Stimulated activated CD8-positive, alpha-beta memory T cell treated with anti-CD3 and anti-CD28 coated beads, Interleukin-7, amount 100 ng/mL, for 48 hours (primary cell): ENCODE results near the gene HOXC9.
"Not testable (repeated sequence)": the region's sequence is repeated elsewhere in the genome, so short reads cannot be mapped to it uniquely, and the experiment has no call there.

Experiments
- DNase-seq, 2 donors: peaks; one replicate each; pipeline ENCODE4 v3.0.0-alpha.2; 2020; ENCODE audit warnings: low read depth in 1 of 2; ENCODE audit errors: extremely low read depth in 1 of 2

HOXC9 gene

GRCh38 chr12:54037360-54038283, 37.7 kb downstream of the HOXC9 start:
- no peak for DNase-seq

GRCh38 chr12:54038284-54038870, 38.4 kb downstream of the HOXC9 start:
- DNase-seq, result no peak

DNA sequence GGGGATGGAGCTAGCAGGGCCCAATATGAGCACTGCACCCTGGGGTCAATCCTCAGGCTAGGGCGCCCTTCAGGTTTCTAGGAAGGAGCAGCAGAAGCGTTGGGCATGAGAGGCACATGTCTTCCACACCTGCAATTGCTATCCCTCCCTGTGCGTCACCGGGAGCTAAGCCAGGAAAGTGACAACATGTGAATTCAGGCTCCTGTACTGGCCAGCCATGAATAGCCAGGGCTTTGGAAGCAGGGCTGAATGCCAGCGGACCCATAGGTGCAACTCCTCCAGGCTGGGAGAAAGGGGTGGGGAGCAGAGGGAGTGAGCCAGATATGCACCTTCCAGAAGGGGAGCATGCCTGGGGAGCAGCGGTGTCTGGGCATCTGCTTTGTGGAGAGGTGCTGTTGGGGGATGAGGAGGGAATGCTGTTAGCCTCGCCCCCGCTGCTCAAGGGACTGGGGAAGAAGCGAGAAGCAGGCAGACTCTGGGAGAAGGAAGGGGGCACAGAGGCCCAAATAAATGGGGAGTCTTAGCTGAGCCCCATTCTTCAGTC, 39.0 kb downstream of the HOXC9 start:
- no peak for DNase-seq

DNA sequence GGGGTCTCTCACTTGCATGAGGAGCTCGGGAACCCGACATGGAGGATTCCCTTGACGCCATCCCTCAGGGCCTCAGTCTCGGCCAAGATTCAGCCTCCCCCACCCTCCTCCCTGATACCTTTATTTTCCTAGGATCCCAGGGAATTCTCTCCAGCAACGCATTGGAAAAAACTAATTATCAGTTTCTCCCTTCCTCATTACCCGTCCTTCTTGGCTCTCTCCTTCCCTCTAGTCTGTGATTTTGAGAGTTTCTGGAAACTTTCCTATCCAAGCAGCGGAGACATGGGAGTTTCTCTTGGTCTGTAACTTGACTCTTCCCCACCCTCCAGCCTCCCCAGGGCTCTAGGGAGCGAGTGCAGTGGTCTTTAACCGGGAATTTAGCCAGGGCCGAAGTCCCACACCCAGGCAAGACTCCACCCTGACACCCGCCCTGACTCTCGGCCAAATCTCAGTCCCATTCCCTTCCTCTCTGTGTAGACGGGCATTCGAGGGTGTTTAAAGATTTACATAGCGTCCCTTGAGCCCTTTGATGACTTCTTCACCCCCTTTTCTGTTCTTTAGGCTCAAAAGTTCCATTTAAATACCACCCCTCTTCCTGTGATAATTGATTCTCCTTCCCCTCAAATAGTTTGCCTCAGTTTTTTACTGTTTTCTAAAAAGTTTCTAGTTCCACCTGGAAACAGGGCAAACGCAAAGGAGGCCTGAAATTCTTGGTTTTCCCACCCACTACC, 39.6 kb downstream of the HOXC9 start:
- no peak for DNase-seq

- no peak for DNase-seq
These were observed 40.2 kb downstream of the HOXC9 start for GRCh38 chr12:54040148-54040494.

DNA sequence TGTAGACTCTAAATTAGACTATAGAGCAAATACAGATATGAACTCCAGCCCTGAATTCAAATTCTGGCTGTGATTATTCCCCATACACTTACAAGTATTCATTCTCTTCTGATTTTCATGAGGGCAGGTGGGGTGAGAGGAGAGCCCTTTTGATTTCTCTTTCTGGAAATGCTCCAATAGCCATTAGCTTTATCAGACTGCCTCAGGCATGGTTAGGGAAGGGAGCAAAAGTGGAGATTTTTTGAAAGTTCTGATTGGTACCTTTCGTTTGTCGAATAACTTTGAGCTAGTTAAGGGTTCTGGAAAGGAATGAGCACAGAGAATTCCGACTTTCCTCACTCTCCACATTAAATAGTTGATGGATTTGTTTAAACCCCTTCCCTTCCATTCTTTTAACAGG, 40.7 kb downstream of the HOXC9 start:
- DNase-seq, result no peak

- no peak for DNase-seq
These were observed 41.2 kb downstream of the HOXC9 start for GRCh38 chr12:54041097-54041690.

- DNase-seq, result not testable (repeated sequence)
These were observed 42.1 kb downstream of the HOXC9 start for GRCh38 chr12:54042033-54042432.

- DNase-seq, result no peak
These were observed 43.3 kb downstream of the HOXC9 start for GRCh38 chr12:54042970-54043853.

DNA sequence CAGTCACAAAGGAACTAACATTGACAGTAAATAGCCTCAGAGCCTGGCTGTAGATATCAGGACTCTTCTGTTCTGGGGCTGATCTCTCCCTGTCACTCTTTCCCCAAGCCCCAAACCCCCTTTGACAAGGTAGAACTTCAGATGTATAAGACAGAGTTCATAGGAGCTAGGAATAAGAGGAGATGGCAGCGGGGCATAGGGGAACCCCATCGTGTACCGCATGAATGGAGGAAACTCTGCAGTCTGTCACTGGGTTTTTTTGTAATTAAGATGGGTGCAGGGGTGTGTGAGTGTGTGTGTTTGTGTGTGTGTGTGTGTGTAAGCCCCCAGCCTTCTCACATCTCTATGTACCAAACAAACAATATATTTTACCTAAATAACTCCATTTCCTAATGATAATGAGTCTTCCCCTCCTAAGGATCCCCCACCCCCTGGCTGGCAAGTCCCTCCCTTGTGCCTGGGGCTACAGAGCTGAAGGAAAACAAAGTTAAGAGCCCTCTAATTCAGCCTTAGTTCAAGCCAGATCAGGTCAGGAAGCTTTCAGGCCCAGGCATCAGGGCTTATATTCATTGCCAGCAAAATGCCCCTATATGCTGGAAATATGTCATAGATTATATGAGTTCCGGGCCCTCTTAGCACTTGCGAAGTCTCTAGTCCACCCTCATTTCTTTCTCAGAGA, 44.6 kb downstream of the HOXC9 start:
- no peak for DNase-seq

DNA sequence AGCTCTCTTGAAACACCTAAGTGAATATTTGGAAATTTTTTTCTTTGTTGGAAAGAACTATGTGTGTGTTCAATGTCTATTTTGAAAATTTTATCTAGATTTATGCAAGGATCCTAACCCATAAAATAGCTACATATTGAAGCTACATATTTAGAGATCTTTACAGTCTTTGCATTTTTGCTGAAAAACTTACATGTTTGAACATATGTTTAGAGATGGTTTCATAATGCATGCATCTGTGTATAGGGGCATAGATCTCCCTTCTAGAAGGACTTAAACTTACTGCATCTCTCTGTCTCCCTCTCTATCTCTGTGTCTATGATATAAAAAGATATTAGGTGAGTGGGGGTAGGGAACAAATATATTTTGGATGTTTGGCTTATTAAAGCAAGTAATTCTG, 45.4 kb downstream of the HOXC9 start:
- DNase-seq, result no peak

DNA sequence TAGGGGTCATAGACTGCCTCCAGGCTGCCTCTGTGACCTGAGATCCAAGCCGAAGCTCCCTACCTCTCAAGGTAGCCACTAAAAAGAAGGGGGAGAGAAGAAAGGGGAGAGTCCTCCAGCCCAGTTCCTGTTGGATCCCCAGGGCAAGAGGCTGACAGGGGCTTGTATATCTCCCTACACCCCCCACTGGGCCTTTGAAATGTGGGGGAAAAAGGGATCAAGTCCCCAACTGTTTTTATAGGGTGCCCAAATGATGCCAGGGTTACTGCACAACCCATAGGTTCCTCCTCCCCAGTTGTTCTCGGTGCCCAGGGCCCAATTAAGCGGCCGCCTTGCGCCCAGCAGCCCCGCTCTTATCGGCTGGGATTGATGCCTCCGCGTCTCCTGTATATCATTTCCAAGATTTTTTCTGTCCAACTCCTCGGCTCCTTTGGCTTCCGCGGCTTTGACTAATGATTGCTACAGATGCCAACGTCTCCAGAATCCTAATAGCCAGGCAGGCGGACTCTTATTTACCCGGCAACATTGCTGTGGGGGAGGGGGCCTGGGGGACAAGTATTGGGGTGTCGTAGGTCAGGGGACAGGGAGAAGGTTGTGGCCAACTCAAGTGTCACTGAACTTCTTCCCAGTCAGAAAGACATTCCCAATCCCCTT, 46.0 kb downstream of the HOXC9 start:
- DNase-seq, result no peak

DNA sequence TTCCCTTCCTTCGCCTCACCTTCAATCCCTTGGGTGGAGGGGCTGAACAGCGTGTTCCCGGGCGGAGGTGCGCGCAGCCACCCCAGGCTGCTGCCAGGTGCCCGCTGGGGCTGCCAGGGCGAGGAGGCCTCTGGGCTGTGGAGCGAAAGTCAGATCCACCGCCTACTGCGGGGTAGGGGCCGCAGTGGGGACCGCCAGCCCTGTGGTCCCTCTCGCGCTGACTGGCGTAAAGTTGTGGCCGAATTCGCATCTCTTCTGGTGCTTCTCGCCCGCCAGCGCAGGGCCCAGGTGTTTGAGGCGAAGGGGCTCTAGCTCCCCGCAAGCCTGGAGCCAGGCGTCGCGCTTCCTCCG, 46.8 kb downstream of the HOXC9 start:
- DNase-seq, result no peak

GRCh38 chr12:54047160-54047963, 47.4 kb downstream of the HOXC9 start:
- no peak for DNase-seq

DNA sequence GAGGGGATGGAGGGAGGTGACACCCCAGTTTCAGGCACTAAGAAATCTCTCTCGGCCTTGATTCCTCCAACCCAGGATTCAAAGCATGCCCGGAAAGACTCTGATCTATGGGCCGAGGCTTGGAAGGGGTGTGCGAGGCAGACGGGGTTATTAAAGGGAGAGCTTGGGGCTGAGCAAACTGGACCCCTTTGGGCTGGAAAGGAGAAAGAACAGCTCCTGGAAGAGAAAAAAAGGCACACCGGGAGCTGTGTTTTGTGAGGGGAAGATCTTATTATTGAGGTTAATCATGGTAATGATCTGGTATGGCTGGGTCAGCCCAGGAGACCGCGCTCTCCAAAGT, 48.0 kb downstream of the HOXC9 start:
- DNase-seq, result no peak

GRCh38 chr12:54048406-54049093, 48.6 kb downstream of the HOXC9 start:
- DNase-seq, result no peak

- no peak for DNase-seq
These were observed 49.1 kb downstream of the HOXC9 start for GRCh38 chr12:54049108-54049507.

DNA sequence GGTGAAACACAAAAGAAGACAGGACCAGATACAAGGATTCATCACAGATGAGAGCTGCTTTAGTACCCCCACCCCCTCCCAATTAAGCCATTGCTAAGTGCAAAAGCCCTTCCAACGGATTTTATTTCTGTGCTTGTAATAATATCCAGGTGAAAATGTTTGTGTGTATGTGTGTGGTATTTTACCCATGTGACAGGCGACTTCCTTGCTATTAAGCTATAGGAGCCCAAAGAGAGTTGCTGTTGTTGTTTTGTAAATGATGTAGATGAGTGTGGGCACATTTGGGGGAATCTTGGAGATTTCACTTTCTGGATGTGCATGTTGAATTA, 50.5 kb downstream of the HOXC9 start:
- no peak for DNase-seq
